HEK293T (cell line): ENCODE measurements around the gene RNLS.

ENCODE experiments used
- CTCF ChIA-PET: fragments of 350-600 bp; formaldehyde crosslinking; extraction: SDS; loops from one replicate; lab custom pipeline; 2021; ENCODE audit warnings: antibody characterized with exemption, inconsistent platforms; lab: Yijun Ruan, JAX
- POLR2A ChIA-PET: fragments of 350-600 bp; formaldehyde crosslinking; extraction: SDS; loops from one replicate; lab custom pipeline; 2020; ENCODE audit warnings: antibody characterized with exemption, inconsistent platforms; lab: Yijun Ruan, JAX
- DNase-seq: peaks from one replicate; pipeline ENCODE4 v3.0.0; 2012; ENCODE audit warnings: mixed read lengths; ENCODE audit errors: extremely low spot score
- ARNT ChIP-seq: fragments of 450-650 bp; IDR thresholded peaks from 2 replicates; pipeline ENCODE4 v1.6.1; 2017; ENCODE audit warnings: mild to moderate bottlenecking
- BHLHE40 ChIP-seq: fragments of 450-650 bp; IDR thresholded peaks from 2 replicates; pipeline ENCODE4 v1.6.1; 2016; ENCODE audit warnings: mild to moderate bottlenecking, moderate library complexity, borderline replicate concordance
- CTBP1 ChIP-seq: fragments of 450-650 bp; IDR thresholded peaks from 2 replicates; pipeline ENCODE4 v1.6.1; 2016; ENCODE audit warnings: borderline replicate concordance
- ELF4 ChIP-seq: fragments of 450-650 bp; IDR thresholded peaks from 2 replicates; pipeline ENCODE4 v1.6.1; 2017; ENCODE audit warnings: antibody characterized with exemption
- FOXA1 ChIP-seq: fragments of 450-650 bp; IDR thresholded peaks from 2 replicates; pipeline ENCODE4 v1.6.1; 2016; ENCODE audit warnings: mild to moderate bottlenecking
- FOXK2 ChIP-seq: fragments of 450-650 bp; IDR thresholded peaks from 2 replicates; pipeline ENCODE4 v1.6.1; 2016; ENCODE audit warnings: mild to moderate bottlenecking
- FOXM1 ChIP-seq: fragments of 450-650 bp; IDR thresholded peaks from 2 replicates; pipeline ENCODE4 v1.6.1; 2017; ENCODE audit warnings: mild to moderate bottlenecking, borderline replicate concordance
- HDGF ChIP-seq: fragments of 450-650 bp; IDR thresholded peaks from 2 replicates; pipeline ENCODE4 v1.6.1; 2017; ENCODE audit warnings: antibody characterized with exemption, borderline replicate concordance
- L3MBTL2 ChIP-seq: fragments of 450-650 bp; conservative IDR thresholded peaks from 2 replicates; pipeline ENCODE4 v1.6.1; 2016; ENCODE audit warnings: mild to moderate bottlenecking
- LEF1 ChIP-seq: fragments of 450-650 bp; IDR thresholded peaks from 2 replicates; pipeline ENCODE4 v1.6.1; 2017; ENCODE audit warnings: mild to moderate bottlenecking, borderline replicate concordance
- NFRKB ChIP-seq: fragments of 450-650 bp; IDR thresholded peaks from 2 replicates; pipeline ENCODE4 v1.6.1; 2016; ENCODE audit warnings: mild to moderate bottlenecking, moderate library complexity
- SP1 ChIP-seq: fragments of 450-650 bp; IDR thresholded peaks from 2 replicates; pipeline ENCODE4 v1.6.1; 2017
- SUZ12 ChIP-seq: fragments of 450-650 bp; IDR thresholded peaks from 2 replicates; pipeline ENCODE4 v1.6.1; 2016; ENCODE audit warnings: mild to moderate bottlenecking
- TARDBP ChIP-seq: fragments of 450-650 bp; IDR thresholded peaks from 2 replicates; pipeline ENCODE4 v1.6.1; 2016
- ZNF384 ChIP-seq: fragments of 450-650 bp; IDR thresholded peaks from 2 replicates; pipeline ENCODE4 v1.6.1; 2016
- TF ChIP-seq, protein P1 (sequence below): fragments of 450-650 bp; IDR thresholded peaks from 2 replicates; pipeline ENCODE4 v1.6.1; 2016

The RNLS gene

DNA sequence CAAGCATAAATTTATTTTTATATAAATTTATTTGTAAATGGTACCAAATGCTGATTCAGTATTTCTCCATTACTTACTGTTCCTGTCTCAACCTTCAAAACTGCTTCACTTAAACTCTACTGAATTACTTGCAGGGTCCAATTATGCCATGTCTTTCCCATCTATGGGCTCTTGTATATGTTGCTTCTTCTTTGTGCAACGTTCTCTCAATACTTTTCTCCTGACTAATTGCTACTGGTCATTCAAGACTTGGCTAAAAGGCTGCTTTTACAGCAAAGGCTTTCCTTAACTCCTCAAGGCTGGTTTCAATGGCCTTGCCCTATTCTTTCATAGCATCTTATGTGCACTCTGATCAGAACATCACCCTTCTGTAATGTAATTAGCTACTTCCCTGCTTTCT is 67.9 kb downstream of the RNLS start:
- DNase-seq = no peak
- POLR2A ChIA-PET = no interaction called here
- CTCF ChIA-PET = no interaction called here
- no peak for TF ChIP-seq ARNT
- TF ChIP-seq SP1 = no peak
- no peak for TF ChIP-seq SUZ12
- TF ChIP-seq ZNF384 = no peak
- TF ChIP-seq ELF4 = no peak
- TF ChIP-seq LEF1 = no peak
- TF ChIP-seq FOXK2 = no peak
- no peak for TF ChIP-seq FOXM1
- TF ChIP-seq, protein P1, sequence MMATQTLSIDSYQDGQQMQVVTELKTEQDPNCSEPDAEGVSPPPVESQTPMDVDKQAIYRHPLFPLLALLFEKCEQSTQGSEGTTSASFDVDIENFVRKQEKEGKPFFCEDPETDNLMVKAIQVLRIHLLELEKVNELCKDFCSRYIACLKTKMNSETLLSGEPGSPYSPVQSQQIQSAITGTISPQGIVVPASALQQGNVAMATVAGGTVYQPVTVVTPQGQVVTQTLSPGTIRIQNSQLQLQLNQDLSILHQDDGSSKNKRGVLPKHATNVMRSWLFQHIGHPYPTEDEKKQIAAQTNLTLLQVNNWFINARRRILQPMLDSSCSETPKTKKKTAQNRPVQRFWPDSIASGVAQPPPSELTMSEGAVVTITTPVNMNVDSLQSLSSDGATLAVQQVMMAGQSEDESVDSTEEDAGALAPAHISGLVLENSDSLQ = no peak
- TF ChIP-seq TARDBP = no peak
- TF ChIP-seq BHLHE40 = no peak
- TF ChIP-seq FOXA1 = no peak
- TF ChIP-seq NFRKB = no peak
- no peak for TF ChIP-seq CTBP1
- no peak for TF ChIP-seq L3MBTL2

DNA sequence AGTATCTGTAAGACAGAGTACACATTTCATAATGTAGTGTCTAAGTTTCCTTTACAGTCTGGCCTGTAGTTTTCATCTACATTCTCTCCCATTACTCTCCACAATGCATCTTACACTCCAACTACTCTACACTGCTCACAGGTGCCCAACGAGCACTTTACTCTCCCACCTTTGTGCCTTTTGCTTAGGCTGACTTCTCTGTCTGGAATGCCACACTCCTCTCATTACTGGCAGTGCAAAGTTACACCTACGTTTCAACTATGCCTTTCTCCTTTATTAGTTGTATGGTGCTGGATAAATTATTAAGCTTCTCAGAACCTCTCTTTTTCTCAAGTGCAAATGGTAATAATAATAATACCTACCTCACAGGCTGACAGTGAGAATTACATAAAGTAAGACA is 70.5 kb downstream of the RNLS start:
- CTCF ChIA-PET = no interaction called here
- TF ChIP-seq SUZ12 (no peak), SP1 (no peak), L3MBTL2 (no peak), BHLHE40 (no peak), FOXA1 (no peak), NFRKB (no peak)
- POLR2A ChIA-PET = no interaction called here
- DNase-seq = no peak

DNA sequence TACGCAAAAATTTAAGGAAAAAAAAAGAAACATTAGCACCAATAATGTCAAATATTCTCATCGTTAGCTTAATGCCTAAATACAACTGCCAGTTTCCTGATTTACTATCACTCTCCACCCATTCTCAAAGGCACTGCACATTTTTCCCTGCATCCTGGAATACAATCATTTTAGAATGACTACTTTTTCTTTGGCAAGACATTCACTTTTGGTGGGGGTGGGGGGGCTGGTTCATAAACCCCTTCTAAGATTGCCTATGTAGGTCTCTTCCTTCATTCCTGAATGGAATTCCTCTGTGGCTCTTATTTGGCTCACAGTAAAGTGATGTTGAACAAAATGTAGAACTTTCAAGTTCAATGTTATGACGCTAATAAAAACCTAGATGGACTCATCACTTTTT is 74.3 kb downstream of the RNLS start:
- DNase-seq = no peak
- CTCF ChIA-PET = no interaction called here
- TF ChIP-seq, protein P1 = no peak
- TF ChIP-seq FOXK2 (no peak), NFRKB (no peak), BHLHE40 (no peak), ZNF384 (no peak), ARNT (no peak), SP1 (no peak), HDGF (no peak), FOXA1 (no peak), L3MBTL2 (no peak), FOXM1 (no peak), TARDBP (no peak), LEF1 (no peak)
- POLR2A ChIA-PET = no interaction called here

DNA sequence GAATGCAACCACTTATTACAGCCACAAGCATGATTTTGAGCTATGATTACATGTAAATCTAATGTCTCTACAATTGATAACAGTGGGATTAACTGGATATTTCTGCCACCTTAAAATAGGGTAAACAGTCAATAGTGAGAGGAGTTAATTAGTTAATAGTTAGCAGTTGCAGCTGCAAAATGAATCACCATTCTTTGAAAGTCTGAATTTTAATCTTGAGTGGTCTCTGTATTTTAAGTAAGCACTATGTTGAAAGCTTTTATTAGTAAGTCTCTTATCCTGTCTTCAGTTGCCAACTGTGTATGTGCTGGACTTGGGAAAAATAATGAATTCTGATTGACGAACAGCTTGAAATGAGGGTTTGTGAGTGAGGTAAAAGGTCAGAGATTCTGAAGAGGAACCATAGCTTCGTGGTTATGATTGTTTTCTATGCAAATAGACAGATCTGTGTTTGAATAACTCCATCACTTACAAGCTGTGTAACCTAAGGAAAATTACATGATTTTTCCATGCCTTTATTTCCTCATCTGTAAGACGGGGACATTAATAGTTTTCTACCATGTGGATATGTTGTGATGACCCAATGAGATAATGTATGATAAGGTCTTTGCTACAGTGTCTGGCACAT is 75.2 kb downstream of the RNLS start:
- CTCF ChIA-PET = interaction anchor here (1.3 kb wide), 1 partner anchor 44 kb away, joined by 4 read pairs; no protein-coding TSS in a partner anchor
- no peak for DNase-seq
- TF ChIP-seq CTBP1 (no peak), ARNT (no peak), NFRKB (no peak), FOXM1 (no peak), L3MBTL2 (no peak), TARDBP (no peak), ELF4 (no peak), ZNF384 (no peak), FOXA1 (no peak), SUZ12 (no peak), SP1 (no peak), LEF1 (no peak), FOXK2 (no peak), HDGF (no peak), BHLHE40 (no peak)
- TF ChIP-seq, protein P1 = no peak
- POLR2A ChIA-PET = no interaction called here

DNA sequence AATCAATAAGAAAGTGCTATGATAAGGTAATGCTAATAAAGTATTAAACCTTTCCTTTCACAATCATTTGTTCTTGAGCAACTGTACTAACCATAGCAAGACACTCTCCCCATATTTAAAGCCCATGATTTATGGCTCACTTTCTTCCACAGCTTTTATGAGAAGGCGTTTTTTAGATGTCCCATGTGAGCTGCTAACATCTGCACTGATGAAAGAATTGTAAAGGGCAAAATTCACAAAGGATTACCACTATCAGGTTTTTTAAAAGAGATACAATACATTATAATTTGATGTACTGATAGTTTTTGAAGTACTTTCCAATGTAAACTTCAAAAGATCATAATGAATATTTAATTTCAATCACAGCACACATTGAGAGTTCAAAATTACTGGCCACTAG is 75.7 kb downstream of the RNLS start:
- POLR2A ChIA-PET = no interaction called here
- DNase-seq = no peak
- CTCF ChIA-PET = interaction anchor here (1.3 kb wide), 1 partner anchor 45 kb away, joined by 4 read pairs; no protein-coding TSS in a partner anchor

DNA sequence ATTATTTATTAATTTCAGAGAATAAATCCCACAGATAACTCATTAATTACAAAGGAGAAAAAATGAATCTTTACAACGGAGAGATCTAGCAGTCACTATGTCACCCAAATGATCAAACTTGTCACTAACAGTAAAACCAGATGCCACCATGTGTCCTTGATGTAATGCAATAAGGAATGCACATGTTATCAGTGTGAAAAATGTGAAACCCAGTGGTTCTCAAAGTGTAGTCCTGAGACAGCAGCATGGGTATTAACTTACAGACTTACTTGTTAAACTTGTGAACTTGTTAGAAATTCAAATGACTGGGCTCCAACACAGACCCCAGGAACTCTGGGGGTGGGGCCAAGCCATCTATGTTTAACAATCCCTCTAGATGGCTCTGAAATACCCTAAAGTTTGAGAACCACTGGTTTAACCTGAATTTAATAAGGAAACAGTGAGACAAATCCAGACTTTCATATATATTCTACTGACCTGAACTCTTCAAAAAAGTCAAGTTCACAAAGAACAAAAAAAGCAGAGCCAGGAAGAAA is 77.4 kb downstream of the RNLS start:
- CTCF ChIA-PET = no interaction called here
- no peak for TF ChIP-seq SP1
- no peak for TF ChIP-seq ELF4
- no peak for TF ChIP-seq ARNT
- TF ChIP-seq FOXK2 = no peak
- TF ChIP-seq HDGF = no peak
- TF ChIP-seq FOXA1 = no peak
- TF ChIP-seq, protein P1 = no peak
- TF ChIP-seq CTBP1 = no peak
- no peak for TF ChIP-seq ZNF384
- no peak for TF ChIP-seq FOXM1
- TF ChIP-seq LEF1 = no peak
- no peak for TF ChIP-seq BHLHE40
- no peak for DNase-seq
- POLR2A ChIA-PET = no interaction called here

More for the DNA sequence above, 75.7 kb downstream of the RNLS start:
- TF ChIP-seq ZNF384 = no peak
- TF ChIP-seq, protein P1 = peak; percentile 76
